GM12878 (cell line): Measurements from ENCODE around the gene CLTCL1.

Experiments used
- BHLHE40 ChIP-seq, 2 experiments: fragments of 450-650 bp in 1 of 2; IDR thresholded peaks; 2 replicates each; pipeline ENCODE4 v1.6.1; 2011 to 2017; ENCODE audit warnings: low read depth in 2 of 2, borderline replicate concordance in 1 of 2, improper control_type of control experiment in 1 of 2, low read length in 1 of 2, mild to moderate bottlenecking in 1 of 2
- CTCF ChIP-seq, 3 experiments: IDR thresholded peaks in 2 of 3; conservative IDR thresholded peaks in 1 of 3; 2 replicates each; pipeline ENCODE4 v1.5.1; 2011; ENCODE audit warnings: low read depth in 3 of 3, low read length in 3 of 3, mild to moderate bottlenecking in 3 of 3, control low read depth in 2 of 3, moderate library complexity in 2 of 3, inconsistent platforms in 1 of 3, mixed read lengths in 1 of 3; ENCODE audit not compliant: control insufficient read depth in 2 of 3, insufficient read depth in 1 of 3; ENCODE audit errors: extremely low read depth in 1 of 3
- EZH2 ChIP-seq: IDR thresholded peaks from 2 replicates; pipeline ENCODE4 v1.6.1; 2012; ENCODE audit warnings: low read depth, mild to moderate bottlenecking, control low read depth, inconsistent platforms, low read length, borderline replicate concordance; ENCODE audit not compliant: control insufficient read depth
- IRF3 ChIP-seq: fragments of 450-650 bp; IDR thresholded peaks from 2 replicates; pipeline ENCODE4 v1.6.1; 2014; ENCODE audit warnings: mild to moderate bottlenecking
- NFYB ChIP-seq: IDR thresholded peaks from 2 replicates; pipeline ENCODE4 v1.6.1; 2011; ENCODE audit warnings: low read depth, mild to moderate bottlenecking, low read length, improper control_type of control experiment, moderate library complexity; ENCODE audit not compliant: insufficient read depth
- POLR2A ChIP-seq: IDR thresholded peaks from 2 replicates; pipeline ENCODE4 v1.6.1; 2011; ENCODE audit warnings: low read depth, mild to moderate bottlenecking, low read length
- RELA ChIP-seq: fragments of 450-650 bp; IDR thresholded peaks from 2 replicates; pipeline ENCODE4 v1.8.0; 2014; ENCODE audit warnings: borderline replicate concordance; ENCODE audit not compliant: partially characterized antibody
- SPI1 ChIP-seq: IDR thresholded peaks from 2 replicates; pipeline ENCODE4 v1.6.1; 2011; ENCODE audit warnings: low read depth, mild to moderate bottlenecking, low read length, moderate library complexity, borderline replicate concordance; ENCODE audit not compliant: insufficient read depth

GRCh38 chr22:19241593-19241906, 50.0 kb downstream of the CLTCL1 start:
- TF ChIP-seq CTCF (IDR thresholded peaks at IDR 0.05 in 2 of 3, conservative IDR thresholded peaks at IDR 0.05 in 1 of 3; ENCODE audit: control insufficient read depth in 2 of 3, extremely low read depth in 1 of 3, insufficient read depth in 1 of 3, low read depth in 3 of 3, low read length in 3 of 3) (no peak), NFYB (no peak), EZH2 (no peak), POLR2A (no peak), IRF3 (no peak), RELA (no peak), SPI1 (no peak), BHLHE40 (IDR thresholded peaks at IDR 0.05; ENCODE audit: borderline replicate concordance in 1 of 2, low read depth in 2 of 2, low read length in 1 of 2) (no peak)
